NCI-H1048 (cell line): ENCODE measurements around the gene ASXL2.
"Not testable (repeated sequence)": the region's sequence is repeated elsewhere in the genome, so short reads cannot be mapped to it uniquely, and the experiment has no call there.

Experiments
- DNase-seq: peaks from one replicate; lab custom pipeline; 2025; lab: John Stamatoyannopoulos, UW

Gene ASXL2

DNA sequence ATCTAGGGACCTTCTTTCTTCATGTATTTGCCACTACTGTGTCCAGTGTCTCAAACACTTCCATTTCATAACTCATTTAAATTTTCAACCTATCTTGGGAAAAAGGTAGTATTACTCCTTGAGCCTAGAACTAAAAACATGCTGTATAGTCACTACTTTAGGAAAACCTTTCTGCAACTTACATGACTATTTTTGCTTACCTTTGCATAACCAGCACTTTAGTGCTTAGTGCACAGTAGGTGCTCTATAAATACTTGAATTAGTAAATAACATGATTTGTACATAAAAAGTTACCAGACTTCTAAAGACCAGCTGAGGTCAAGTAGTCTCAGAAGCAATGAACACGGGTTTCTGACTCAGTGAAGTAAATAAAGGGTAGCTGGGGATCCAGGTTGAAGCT is 142.5 kb downstream of the ASXL2 start:
- no peak for DNase-seq

- no peak for DNase-seq
Observed at GRCh38 chr2:25728559-25728958, 149.7 kb downstream of the ASXL2 start.

DNA sequence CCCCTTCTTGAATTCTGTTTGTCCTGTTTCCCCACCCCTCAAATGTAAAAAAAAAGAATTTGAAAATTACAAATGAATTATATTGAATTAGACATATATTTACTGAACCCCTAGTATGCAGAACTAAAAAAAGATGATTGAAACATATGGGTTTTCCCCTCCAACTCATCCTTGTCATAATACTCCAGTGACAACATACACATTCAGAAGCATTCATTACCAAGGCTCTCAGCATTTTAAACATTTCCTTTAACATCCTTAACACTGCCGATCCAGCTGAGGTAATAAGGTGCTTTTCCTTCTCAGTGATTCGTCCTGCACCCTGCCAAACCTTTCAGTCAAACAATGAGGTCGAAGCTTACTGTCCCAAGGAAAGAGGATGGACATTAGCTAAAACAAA is 151.8 kb downstream of the ASXL2 start:
- no peak for DNase-seq

- no peak for DNase-seq
Observed at GRCh38 chr2:25725877-25726276, 152.4 kb downstream of the ASXL2 start.

DNA sequence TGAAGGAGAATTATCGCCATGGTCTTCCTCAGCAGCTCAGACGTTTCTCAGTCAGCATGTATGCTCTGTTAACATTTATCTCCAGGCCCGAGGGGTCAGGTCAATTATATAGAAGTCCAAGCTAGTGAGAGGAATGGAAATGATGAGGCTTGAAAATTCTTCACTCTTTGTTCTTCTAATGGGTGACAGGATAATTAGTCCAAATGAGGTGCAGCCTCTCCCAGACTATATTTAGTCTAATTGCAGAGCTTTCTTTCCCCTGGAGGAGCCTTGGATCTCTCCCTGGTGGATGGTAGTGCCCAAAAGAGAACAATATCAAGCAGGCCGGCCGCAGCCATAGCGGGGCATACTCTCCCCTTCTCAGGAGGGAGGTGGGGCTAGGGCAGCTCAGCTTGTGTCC is 153.5 kb downstream of the ASXL2 start:
- DNase-seq = no peak

DNA sequence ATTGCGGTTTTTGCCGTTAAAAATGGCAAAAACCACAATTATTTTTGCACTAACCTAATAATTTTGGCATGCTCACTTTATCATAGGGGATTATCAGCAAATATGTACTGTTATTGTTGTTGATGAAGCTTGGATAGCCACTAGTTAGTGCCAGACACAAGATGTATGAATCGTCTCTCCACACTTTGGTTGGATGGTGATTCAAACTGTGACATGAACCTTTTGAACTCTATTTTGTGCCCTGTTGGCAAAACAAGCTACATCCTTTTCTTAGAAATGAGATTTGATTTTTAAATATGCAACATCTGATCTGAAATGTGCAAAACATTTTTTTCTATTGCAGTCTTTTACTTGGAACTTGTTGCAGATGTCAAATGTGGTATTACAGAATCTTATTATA is 156.1 kb downstream of the ASXL2 start:
- DNase-seq = no peak

GRCh38 chr2:25720575-25720974 is 157.7 kb downstream of the ASXL2 start:
- DNase-seq = no peak

DNA sequence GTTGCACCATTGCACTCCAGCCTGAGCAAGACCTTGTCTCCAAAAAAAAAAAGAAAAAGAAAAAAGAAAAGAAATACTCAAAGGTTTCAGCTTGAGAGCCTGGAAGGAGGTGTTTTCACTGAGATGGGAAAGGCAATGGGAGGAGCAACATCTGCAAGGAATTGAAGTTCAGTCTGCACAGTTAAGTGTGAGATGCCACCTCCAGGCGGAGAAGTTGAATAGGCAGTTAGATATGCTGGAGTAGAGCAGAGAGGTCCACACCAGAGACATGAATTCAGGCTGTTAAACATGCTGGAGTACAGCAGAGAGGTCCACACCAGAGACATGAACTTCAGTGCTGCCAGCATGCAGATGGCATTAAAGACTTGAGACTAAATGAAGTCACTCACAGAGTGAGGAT is 163.5 kb downstream of the ASXL2 start:
- no peak for DNase-seq

- no peak for DNase-seq
Observed at GRCh38 chr2:25712455-25712854, 165.8 kb downstream of the ASXL2 start.

DNA sequence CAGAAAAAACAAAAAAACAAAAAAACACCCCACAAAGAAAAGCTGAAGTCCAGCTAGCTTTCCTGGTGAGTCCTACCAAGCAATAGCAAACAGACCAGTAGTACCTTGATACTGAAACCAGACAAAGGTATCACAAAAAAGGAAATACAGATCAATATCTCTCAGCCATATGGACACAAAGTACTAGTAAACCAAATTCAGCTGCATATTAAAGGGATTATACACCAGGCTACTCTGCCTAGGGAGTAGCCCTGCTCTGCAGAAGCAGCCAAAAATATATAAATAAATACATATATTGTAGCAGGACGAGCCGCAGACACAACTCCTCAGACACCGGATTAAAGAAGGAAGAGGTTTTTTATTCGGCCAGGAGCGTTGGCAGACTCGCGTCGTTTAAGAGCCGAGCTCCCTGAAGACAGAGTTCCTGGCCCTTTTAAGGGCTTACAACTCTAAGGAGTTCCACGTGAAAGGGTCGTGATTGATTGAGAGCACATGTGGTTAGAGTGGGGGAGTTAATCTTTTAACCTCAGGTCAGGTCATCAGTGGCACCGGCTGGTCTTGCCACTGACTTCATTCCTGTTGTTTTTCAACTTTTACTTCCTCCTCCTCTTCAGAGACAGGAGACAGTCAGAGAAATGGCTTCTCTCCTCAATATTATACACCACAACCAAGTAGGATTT is 166.5 kb downstream of the ASXL2 start:
- DNase-seq = no peak

DNA sequence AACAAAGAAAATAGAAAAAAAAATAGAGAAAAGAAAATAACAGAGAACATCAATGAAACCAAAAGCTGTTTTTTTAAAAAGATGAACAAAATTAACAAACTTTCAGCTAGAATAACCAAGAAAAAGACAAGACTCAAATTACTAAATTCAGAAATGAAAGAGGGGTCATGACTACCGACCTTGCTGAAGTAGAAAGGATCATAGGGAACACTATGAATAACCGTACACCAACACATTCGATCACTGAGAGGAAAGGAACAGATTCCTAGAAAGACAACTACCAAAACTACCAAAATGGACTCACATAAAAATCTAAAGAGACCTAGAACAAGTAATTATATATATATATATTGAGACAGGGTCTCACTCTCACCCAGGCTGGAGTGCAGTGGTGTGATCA is 167.5 kb downstream of the ASXL2 start:
- no peak for DNase-seq

DNA sequence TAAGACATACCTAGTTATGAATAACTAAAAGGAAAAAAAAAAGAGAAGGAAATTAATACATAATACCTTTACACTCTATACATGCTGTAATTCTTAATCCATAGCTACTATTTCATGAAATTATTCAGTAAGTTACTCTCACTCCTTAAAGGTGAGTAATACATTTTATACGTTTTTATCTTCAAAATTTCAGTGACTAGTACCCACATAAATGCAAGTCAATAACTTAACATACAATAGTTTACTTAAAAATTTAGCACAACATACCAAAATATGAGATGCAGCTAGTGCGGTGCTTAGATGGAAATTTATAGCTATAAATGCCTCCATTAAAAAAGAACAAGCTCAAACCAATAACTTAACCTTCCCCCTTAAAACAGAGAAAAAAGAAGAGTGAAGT is 168.9 kb downstream of the ASXL2 start:
- no peak for DNase-seq

DNA sequence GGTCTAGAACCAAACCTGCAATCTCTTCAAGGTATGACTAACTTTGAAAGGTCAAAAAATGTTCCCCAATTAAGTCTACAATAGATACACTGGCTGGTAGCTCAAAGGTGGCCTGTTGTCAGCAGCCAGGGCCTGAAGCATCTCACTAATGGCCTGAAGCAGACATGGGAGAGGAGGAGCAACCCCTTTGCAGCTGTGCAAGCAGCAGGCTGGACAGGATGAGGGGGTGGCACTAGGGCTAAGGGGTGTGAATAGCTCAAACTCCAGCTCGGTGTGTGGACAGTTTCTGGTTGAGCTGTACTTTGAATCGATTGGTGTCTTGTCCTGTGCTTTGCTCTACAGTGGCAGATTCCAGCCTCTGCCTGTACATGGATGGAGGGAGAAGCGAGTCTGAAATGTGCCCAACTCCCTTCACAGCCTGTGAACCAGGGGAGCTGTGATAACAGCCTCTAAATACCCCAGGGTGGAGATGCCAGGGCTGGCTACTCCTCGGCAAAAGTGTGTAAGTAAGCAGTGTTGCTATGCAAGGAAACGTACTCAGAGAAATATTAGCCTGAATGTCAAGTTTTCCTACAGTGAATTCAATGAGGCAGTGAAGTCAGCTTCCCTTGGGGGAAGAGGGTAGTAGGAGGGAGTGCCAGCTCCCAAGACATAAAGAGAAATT is 170.2 kb downstream of the ASXL2 start:
- DNase-seq = no peak

GRCh38 chr2:25705575-25705974 is 172.7 kb downstream of the ASXL2 start:
- not testable (repeated sequence) for DNase-seq

- no peak for DNase-seq
Observed at GRCh38 chr2:25701801-25702200, 176.5 kb downstream of the ASXL2 start.

DNA sequence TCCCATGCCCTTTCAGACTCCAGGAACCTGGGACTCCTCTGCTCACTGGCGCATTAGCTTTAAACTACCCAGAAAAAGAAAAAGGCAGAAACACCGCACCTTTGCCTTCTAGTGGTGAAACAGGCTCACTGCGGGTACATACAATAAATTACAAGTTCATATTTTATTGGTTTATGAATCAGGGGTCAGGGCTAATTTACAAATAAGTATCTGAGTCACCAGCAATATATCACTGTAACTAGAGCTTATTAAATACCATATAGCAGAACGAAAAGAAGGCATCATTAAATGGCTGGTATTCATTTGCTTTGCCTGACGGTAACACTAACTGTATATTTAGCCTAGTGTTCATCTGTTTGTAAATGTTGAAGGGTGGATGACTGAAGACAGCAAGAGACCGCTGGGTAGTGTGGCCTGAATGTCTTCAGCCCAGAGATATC is 178.0 kb downstream of the ASXL2 start:
- DNase-seq = peak; percentile 46

DNA sequence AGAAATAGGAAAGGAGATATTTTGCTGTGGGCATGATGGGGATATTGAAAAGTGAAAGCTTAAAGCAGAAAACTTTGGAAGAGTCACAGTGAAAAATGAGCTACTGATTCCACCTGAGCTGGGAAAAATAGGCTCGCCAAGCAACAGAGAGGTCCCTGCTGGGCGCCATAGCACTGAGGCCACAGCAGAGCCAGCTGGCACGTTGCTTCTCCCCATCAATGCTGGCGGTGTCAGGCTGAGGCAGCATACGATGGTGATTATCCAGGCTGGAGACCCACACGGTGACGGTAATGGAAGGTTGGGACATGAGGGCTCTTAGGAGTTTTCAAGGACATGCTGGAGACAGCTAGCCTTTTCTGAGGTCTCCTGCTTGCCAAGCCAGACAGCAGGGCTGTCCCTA is 179.1 kb downstream of the ASXL2 start:
- DNase-seq = no peak

DNA sequence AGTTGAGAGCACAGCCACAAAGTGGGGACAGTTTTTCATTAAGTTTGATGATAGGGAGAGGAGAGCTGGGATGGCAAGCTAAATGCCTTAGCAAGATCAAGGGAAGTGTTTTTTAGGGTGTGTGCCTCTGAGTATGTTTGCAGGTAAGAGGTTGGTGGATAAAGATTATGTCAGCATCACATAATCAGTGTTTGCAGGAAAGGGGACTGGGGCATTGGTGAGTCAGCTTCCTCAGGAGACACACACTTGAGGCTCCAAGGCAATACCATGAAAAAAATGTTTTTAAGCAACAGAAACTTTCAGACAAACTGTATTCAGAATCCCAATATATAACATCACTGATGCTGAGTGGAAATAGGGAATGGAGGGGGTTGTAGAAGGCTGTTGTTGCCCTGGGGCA is 179.5 kb downstream of the ASXL2 start:
- no peak for DNase-seq

DNA sequence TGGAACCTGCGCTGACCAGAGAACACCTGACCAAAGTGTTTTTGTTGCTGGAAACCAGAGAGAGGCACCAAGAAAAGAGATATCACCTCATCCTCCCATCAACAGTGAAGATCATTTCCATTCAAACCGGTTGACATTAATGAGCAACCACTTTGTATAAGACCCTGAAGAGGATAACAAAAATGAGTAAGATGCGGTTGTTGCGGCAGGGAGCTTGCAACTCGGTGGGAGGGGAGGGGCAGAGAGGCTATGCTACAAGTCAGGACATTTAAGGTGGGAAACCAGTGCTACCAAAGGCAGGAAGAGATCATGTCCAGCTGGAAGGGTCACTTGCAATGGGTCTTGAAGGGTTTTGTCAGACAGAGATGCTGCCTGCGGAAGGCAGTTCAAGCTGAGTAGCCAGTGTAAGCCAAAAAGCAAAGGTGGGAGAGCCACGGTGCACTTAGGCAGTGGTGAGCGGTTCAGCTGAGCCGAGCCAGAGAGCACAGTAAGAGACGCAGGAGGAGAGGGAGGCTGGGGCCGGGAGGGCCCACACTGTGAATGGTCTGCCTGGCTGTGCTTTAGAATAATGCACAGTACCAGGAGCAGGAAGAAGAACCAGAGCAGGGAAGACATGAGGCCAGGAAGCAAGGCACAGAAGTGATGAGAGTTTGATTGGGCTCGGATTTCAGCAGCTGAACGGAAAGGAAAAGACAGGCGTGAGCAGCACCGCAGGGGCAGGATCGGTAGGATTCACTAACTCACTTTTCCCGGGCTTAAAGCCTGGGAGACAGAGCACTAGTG is 180.5 kb downstream of the ASXL2 start:
- no peak for DNase-seq

GRCh38 chr2:25692737-25693445 is 185.4 kb downstream of the ASXL2 start:
- no peak for DNase-seq

DNA sequence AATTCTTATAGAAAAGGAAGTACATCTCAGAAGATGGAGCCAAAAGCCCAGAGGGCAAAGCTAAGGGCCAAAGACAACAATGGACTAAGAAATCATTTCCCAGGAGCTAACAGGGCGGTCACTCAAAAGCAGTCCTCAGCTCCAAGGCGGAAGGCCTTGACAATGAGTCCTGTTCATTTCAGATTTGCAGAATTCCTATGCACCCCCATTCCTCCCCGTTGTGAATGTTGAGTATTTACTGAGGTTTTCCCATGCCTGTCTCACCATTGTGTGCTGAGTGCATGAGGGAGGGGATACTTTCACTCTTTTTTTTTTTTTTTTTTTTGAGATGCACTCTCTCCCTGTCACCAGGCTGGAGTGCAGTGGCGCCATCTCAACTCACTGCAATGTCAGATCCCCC is 186.1 kb downstream of the ASXL2 start:
- DNase-seq = no peak

DNA sequence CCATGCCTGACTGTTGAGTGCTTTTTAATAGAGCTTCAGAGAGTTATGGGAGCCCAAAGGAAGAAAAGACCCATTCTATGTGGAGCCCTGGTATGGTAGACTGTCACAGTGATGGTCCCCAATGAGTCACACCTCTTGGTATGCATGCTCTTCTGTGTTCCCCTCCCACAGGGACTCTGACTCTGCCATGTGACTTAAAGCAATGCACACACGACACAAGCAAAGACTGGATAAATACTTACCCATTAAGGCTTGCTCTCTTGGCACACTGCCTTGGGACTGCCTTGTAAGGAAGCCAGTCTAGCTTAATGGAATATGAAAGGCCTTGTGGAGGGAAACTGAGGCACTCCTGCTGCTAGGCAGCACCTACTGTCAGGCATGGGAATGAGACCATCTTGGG is 188.2 kb downstream of the ASXL2 start:
- DNase-seq = no peak

DNA sequence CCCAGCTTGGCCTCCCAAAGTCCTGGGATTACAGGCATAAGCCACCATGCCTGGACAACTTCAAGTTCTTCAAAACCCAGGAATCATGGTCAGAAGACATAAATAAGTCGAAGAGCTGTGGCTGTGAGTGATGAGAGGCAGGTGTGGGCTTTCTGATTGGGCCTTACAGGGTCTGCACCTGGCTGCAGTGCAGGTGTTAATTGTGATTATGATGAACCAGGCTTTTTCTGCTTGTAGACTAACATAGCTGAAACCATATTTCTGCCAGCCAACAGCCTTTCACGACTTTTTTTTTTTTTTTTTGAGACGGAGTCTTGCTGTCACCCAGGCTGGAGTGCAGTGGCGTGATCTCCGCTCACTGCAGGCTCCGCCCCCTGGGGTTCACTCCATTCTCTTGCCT is 190.1 kb downstream of the ASXL2 start:
- DNase-seq = no peak
